Hepatocyte (in vitro differentiated cells): ENCODE results near the gene CSF2RB.
A peak's percentile ranks its signal among the peaks of the same experiment; 100 is the strongest.

Experiments
- EZH2 ChIP-seq: fragments of 200-600 bp; sonication (generic); IDR thresholded peaks from 2 replicates; pipeline ENCODE4 v1.6.1; 2016; ENCODE audit warnings: antibody characterized with exemption, mild to moderate bottlenecking, borderline replicate concordance
- TF ChIP-seq, protein P1 (sequence below): fragments of 200-600 bp; sonication (generic); IDR thresholded peaks from 2 replicates; pipeline ENCODE4 v1.5.1; 2016; ENCODE audit warnings: antibody characterized with exemption, mild to moderate bottlenecking; ENCODE audit not compliant: poor library complexity

DNA sequence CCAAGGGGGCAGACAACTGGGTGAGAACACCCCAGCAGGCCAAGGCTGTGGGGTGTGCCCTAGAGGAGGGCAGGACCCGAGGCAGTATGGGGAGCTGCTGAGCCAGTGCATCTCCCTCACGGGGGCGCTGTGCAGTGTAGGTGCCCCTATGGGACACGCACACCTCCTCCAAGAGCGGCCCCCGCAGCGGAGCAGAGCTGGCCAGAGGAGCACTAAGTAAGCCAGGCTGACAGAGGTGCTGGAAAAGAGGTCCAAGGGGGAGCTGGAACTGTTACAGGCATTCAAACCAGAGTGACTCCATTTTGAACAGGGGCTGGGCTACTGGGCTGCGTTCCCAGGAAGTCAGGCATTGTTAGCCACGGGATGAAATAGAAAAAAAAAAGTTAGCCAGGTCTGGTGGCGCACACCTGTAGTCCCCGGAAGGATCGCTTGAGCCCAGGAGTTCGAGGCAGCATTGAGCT lies 64.0 kb downstream of the CSF2RB start:
- TF ChIP-seq, protein P1, sequence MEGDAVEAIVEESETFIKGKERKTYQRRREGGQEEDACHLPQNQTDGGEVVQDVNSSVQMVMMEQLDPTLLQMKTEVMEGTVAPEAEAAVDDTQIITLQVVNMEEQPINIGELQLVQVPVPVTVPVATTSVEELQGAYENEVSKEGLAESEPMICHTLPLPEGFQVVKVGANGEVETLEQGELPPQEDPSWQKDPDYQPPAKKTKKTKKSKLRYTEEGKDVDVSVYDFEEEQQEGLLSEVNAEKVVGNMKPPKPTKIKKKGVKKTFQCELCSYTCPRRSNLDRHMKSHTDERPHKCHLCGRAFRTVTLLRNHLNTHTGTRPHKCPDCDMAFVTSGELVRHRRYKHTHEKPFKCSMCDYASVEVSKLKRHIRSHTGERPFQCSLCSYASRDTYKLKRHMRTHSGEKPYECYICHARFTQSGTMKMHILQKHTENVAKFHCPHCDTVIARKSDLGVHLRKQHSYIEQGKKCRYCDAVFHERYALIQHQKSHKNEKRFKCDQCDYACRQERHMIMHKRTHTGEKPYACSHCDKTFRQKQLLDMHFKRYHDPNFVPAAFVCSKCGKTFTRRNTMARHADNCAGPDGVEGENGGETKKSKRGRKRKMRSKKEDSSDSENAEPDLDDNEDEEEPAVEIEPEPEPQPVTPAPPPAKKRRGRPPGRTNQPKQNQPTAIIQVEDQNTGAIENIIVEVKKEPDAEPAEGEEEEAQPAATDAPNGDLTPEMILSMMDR: peak; percentile 48
- TF ChIP-seq EZH2: no peak
